Stimulated activated CD8-positive, alpha-beta memory T cell treated with anti-CD3 and anti-CD28 coated beads, Interleukin-12 subunit alpha, Interleukin-12 subunit beta, amount 100 ng/mL, for 24 hours (primary cell): Measurements from ENCODE around the gene PIK3CA.
"Not testable (repeated sequence)": the region's sequence is repeated elsewhere in the genome, so short reads cannot be mapped to it uniquely, and the experiment has no call there.

Experiments used
- DNase-seq: peaks from one replicate; pipeline ENCODE4 v3.0.0-alpha.2; 2020; ENCODE audit errors: extremely low read depth

PIK3CA gene

GRCh38 chr3:179196700-179197099, 48.5 kb downstream of the PIK3CA start:
- no peak for DNase-seq

- no peak for DNase-seq
Measured at GRCh38 chr3:179200790-179201189, 52.6 kb downstream of the PIK3CA start.

GRCh38 chr3:179215550-179215949, 67.4 kb downstream of the PIK3CA start:
- not testable (repeated sequence) for DNase-seq

- not testable (repeated sequence) for DNase-seq
Measured at GRCh38 chr3:179218213-179218612, 70.1 kb downstream of the PIK3CA start.

- no peak for DNase-seq
Measured at GRCh38 chr3:179223548-179223947, 75.4 kb downstream of the PIK3CA start.

GRCh38 chr3:179224584-179224983, 76.4 kb downstream of the PIK3CA start:
- no peak for DNase-seq

GRCh38 chr3:179227349-179227748, 79.2 kb downstream of the PIK3CA start:
- DNase-seq, result no peak

- DNase-seq, result no peak
Measured at GRCh38 chr3:179229177-179229576, 81.0 kb downstream of the PIK3CA start.

- no peak for DNase-seq
Measured at GRCh38 chr3:179233043-179233442, 84.9 kb downstream of the PIK3CA start.

- no peak for DNase-seq
Measured at GRCh38 chr3:179234199-179234598, 86.0 kb downstream of the PIK3CA start.

GRCh38 chr3:179236669-179237301, 88.6 kb downstream of the PIK3CA start:
- no peak for DNase-seq

GRCh38 chr3:179240299-179240698, 92.1 kb downstream of the PIK3CA start:
- DNase-seq, result not testable (repeated sequence)

GRCh38 chr3:179242859-179243258, 94.7 kb downstream of the PIK3CA start:
- not testable (repeated sequence) for DNase-seq

- no peak for DNase-seq
Measured at GRCh38 chr3:179244878-179245277, 96.7 kb downstream of the PIK3CA start.

- DNase-seq, result no peak
Measured at GRCh38 chr3:179247289-179248015, 99.3 kb downstream of the PIK3CA start.

GRCh38 chr3:179250803-179251476, 102.8 kb downstream of the PIK3CA start, which contains the start of gene KCNMB3:
Gene KCNMB3, minus strand, starts transcription at chr3:179251114. Its CDS starts 124 bp downstream, at chr3:179250990.
- no peak for DNase-seq

- DNase-seq, result no peak
Measured at GRCh38 chr3:179256813-179257212, 108.7 kb downstream of the PIK3CA start.

- DNase-seq, result not testable (repeated sequence)
Measured at GRCh38 chr3:179257742-179258141, 109.6 kb downstream of the PIK3CA start.

GRCh38 chr3:179258820-179259219, 110.7 kb downstream of the PIK3CA start:
- DNase-seq, result no peak

GRCh38 chr3:179259959-179260756, 112.0 kb downstream of the PIK3CA start:
- not testable (repeated sequence) for DNase-seq

GRCh38 chr3:179260949-179261765, 113.0 kb downstream of the PIK3CA start:
- DNase-seq, result peak; percentile 36
